K562 (cell line): ENCODE measurements around the gene ZNF775. TPM values are rescaled to one million over a fixed set of nuclear protein-coding genes. Genes with fewer than 3 reads are reported as not detected.
A peak's percentile ranks its signal among the peaks of the same experiment; 100 is the strongest.

ENCODE experiments used
- BCOR ChIP-seq: fragments of 450-650 bp; IDR thresholded peaks from 2 replicates; pipeline ENCODE4 v1.6.1; 2016
- DNMT1 ChIP-seq: fragments of 450-650 bp; IDR thresholded peaks from 2 replicates; pipeline ENCODE4 v1.6.1; 2016; ENCODE audit warnings: antibody characterized with exemption, mild to moderate bottlenecking
- NFE2 ChIP-seq: IDR thresholded peaks from 2 replicates; pipeline ENCODE4 v1.6.1; 2014; ENCODE audit warnings: antibody characterized with exemption, low read depth
- RB1 ChIP-seq: fragments of 450-650 bp; IDR thresholded peaks from 2 replicates; pipeline ENCODE4 v1.6.1; 2017; ENCODE audit warnings: low read depth, mild to moderate bottlenecking
- RBFOX2 ChIP-seq: fragments of 200-400 bp; formaldehyde crosslinking; IDR thresholded peaks from 2 replicates; pipeline ENCODE4 v1.6.1; 2017; ENCODE audit warnings: low read depth, mild to moderate bottlenecking, low read length, moderate library complexity
- SRSF3 ChIP-seq: fragments of 200-400 bp; formaldehyde crosslinking; IDR thresholded peaks from 2 replicates; pipeline ENCODE4 v1.6.1; 2016; ENCODE audit warnings: mild to moderate bottlenecking, low read length, moderate library complexity; ENCODE audit not compliant: insufficient read depth
- ZNF232 ChIP-seq: sonication (generic); formaldehyde crosslinking; IDR thresholded peaks from 2 replicates; pipeline ENCODE4 v1.8.0; 2022; ENCODE audit warnings: mild to moderate bottlenecking, missing genetic modification reagents
- ZNF24 ChIP-seq: fragments of 450-650 bp; IDR thresholded peaks from 2 replicates; pipeline ENCODE4 v1.6.1; 2016
- ZNF3 ChIP-seq: fragments of 250-450 bp; sonication (Bioruptor Pico); IDR thresholded peaks from 2 replicates; pipeline ENCODE4 v1.5.0; 2021; ENCODE audit warnings: mild to moderate bottlenecking, moderate library complexity
- ZNF407 ChIP-seq: fragments of 450-650 bp; IDR thresholded peaks from 2 replicates; pipeline ENCODE4 v1.6.1; 2016; ENCODE audit warnings: low read depth
- polyA plus RNA-seq, 8 experiments: library from polyadenylated mRNA; depleted of rRNA in 4 of 8; stranded (reverse) in 5 of 8; unstranded in 3 of 8; fragments of >200 nt; fragmentation: Nextera tagmentation in 2 of 8; fragmentation: Illumina TruSeq in 1 of 8; extraction: Ambion mirVana in 2 of 8; extraction: Trizol in 1 of 8; gene quantifications; 2 replicates each; pipeline versions ENCODE4 v1.2.1 to v1.2.3, GENCODE V29; 2011 to 2014; ENCODE audit warnings: inconsistent platforms in 1 of 8, missing spikeins in 1 of 8
- total RNA-seq, 7 experiments: library from RNA; depleted of rRNA in 6 of 7; stranded (reverse); fragments of >200 nt in 6 of 7; fragmentation: Illumina TruSeq in 2 of 7; extraction: Trizol in 2 of 7; gene quantifications; 2 replicates each; pipeline versions ENCODE4 v1.2.1 to v1.2.3, GENCODE V29; 2011 to 2021; ENCODE audit warnings: low replicate concordance in 1 of 7
- TF ChIP-seq, protein P1 (sequence below), 2 experiments: fragments of 450-650 bp in 1 of 2; sonication (generic) in 1 of 2; formaldehyde crosslinking; conservative IDR thresholded peaks; 2 replicates each; pipeline versions ENCODE4 v1.4.0 to v1.8.1; 2020 to 2022; ENCODE audit warnings: mild to moderate bottlenecking in 1 of 2, missing genetic modification reagents in 1 of 2

ZNF775 gene
- total and polyA plus RNA-seq, 9 of the 15 experiments (the other 6 are each of a cell fraction or from before 2014, with no cell fraction given): 0.04 to 18.7 (median 4.9) TPM

- TF ChIP-seq ZNF407: peak; percentile 63; the same call in 1 of the 2 replicates
- peak; percentile 81 for TF ChIP-seq ZNF232 (CRISPR knock-in tag)
- peak; percentile 42; the same call in 1 of the 2 replicates for TF ChIP-seq ZNF24
- TF ChIP-seq RBFOX2: no peak
- TF ChIP-seq NFE2: no peak
- TF ChIP-seq ZNF3 (CRISPR knock-in tag): no peak
- TF ChIP-seq BCOR: peak; percentile 17; the same call in 1 of the 2 replicates
- TF ChIP-seq, protein P1, sequence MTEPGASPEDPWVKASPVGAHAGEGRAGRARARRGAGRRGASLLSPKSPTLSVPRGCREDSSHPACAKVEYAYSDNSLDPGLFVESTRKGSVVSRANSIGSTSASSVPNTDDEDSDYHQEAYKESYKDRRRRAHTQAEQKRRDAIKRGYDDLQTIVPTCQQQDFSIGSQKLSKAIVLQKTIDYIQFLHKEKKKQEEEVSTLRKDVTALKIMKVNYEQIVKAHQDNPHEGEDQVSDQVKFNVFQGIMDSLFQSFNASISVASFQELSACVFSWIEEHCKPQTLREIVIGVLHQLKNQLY (CRISPR knock-in tag; conservative IDR thresholded peaks at IDR 0.05): no peak
- no peak for TF ChIP-seq DNMT1
- TF ChIP-seq SRSF3: 0 out of 2 replicates have a peak, but pooled peaks have one; percentile 64
- 0 out of 2 replicates have a peak, but pooled peaks have one; percentile 48 for TF ChIP-seq RB1
Observed at GRCh38 chr7:150368884-150369747, 10.0 kb upstream of the ZNF775 start (continued).
